HUES6 (cell line): ENCODE measurements around the gene KRTAP12-1.
"Not testable (repeated sequence)": the region's sequence is repeated elsewhere in the genome, so short reads cannot be mapped to it uniquely, and the experiment has no call there.

Source experiments
- H3K27ac ChIP-seq: 2 replicates; pipeline ENCODE4 v1.7.0; 2013; ENCODE audit warnings: low read depth, mild to moderate bottlenecking, low read length, inconsistent platforms
- H3K27me3 ChIP-seq: 2 replicates; pipeline ENCODE4 v1.6.1; 2013; ENCODE audit warnings: low read length; ENCODE audit not compliant: control insufficient read depth, insufficient read depth
- H3K36me3 ChIP-seq: 2 replicates; pipeline ENCODE4 v1.6.1; 2013; ENCODE audit warnings: low read length; ENCODE audit not compliant: control insufficient read depth, insufficient read depth
- H3K4me1 ChIP-seq: 2 replicates; pipeline ENCODE4 v1.6.1; 2013; ENCODE audit warnings: low read length; ENCODE audit not compliant: control insufficient read depth, insufficient read depth
- H3K4me3 ChIP-seq: 2 replicates; pipeline ENCODE4 v1.5.1; 2013; ENCODE audit warnings: low read depth, low read length
- H3K9ac ChIP-seq: one replicate; pipeline ENCODE4 v1.6.1; 2013; ENCODE audit warnings: mild to moderate bottlenecking, low read length
- H3K9me3 ChIP-seq: 2 replicates; pipeline ENCODE4 v1.6.1; 2013; ENCODE audit warnings: low read depth, low read length; ENCODE audit not compliant: control insufficient read depth, insufficient read depth

The KRTAP12-1 gene

GRCh38 chr21:44666401-44667320 lies 15.3 kb downstream of the KRTAP12-1 start, which contains the start of gene KRTAP12-2:
KRTAP12-2 (minus strand) TSS chr21:44666927; CDS start chr21:44666886, 41 bp downstream.
- Histone ChIP-seq H3K9me3 (peaks cover 36% of the 10 kb centered on the region), H3K9ac (no peak within 1 kb of the TSS), H3K27me3 (no peaks in the 10 kb centered on the region), H3K4me3 (no peak within 1 kb of the TSS), H3K27ac (no peak within 1 kb of the TSS), H3K4me1 (peaks cover 3% of the 10 kb centered on the region; the same call in 1 of the 2 replicates), H3K36me3 (no peaks in the 10 kb centered on the region)

GRCh38 chr21:44664691-44665090 lies 17.3 kb downstream of the KRTAP12-1 start:
- Histone ChIP-seq H3K9ac (no peak overlapping the region), H3K4me1 (peaks cover 7% of the 10 kb centered on the region; the same call in 1 of the 2 replicates), H3K4me3 (no peak overlapping the region), H3K27me3 (no peaks in the 10 kb centered on the region), H3K36me3 (no peaks in the 10 kb centered on the region), H3K9me3 (peaks cover 21% of the 10 kb centered on the region), H3K27ac (no peak overlapping the region)

GRCh38 chr21:44661567-44661966 lies 20.4 kb downstream of the KRTAP12-1 start:
- not testable (repeated sequence) for H3K9ac ChIP-seq, H3K27ac ChIP-seq, H3K4me3 ChIP-seq, H3K27me3 ChIP-seq, H3K36me3 ChIP-seq
- Histone ChIP-seq H3K9me3 (peaks cover 14% of the 10 kb centered on the region; the same call in 1 of the 2 replicates), H3K4me1 (peaks cover 16% of the 10 kb centered on the region)

- no peak overlapping the region for H3K4me3 ChIP-seq
- peak overlapping the region; percentile 17 for H3K9ac ChIP-seq
- no peaks in the 10 kb centered on the region for H3K36me3 ChIP-seq
- H3K4me1 ChIP-seq, result peaks cover 16% of the 10 kb centered on the region
- no peaks in the 10 kb centered on the region for H3K27me3 ChIP-seq
- no peak overlapping the region for H3K27ac ChIP-seq
- H3K9me3 ChIP-seq, result peaks cover 14% of the 10 kb centered on the region; the same call in 1 of the 2 replicates
Measured at GRCh38 chr21:44658913-44659595, 22.9 kb downstream of the KRTAP12-1 start.

- no peak overlapping the region for H3K4me3 ChIP-seq
- peaks cover 16% of the 10 kb centered on the region for H3K4me1 ChIP-seq
- no peaks in the 10 kb centered on the region for H3K36me3 ChIP-seq
- no peak overlapping the region for H3K9ac ChIP-seq
- no peaks in the 10 kb centered on the region for H3K27me3 ChIP-seq
- no peak overlapping the region for H3K27ac ChIP-seq
- H3K9me3 ChIP-seq, result peaks cover 10% of the 10 kb centered on the region; the same call in 1 of the 2 replicates
Measured at GRCh38 chr21:44658541-44658910, 23.4 kb downstream of the KRTAP12-1 start.

- Histone ChIP-seq H3K27me3 (no peaks in the 10 kb centered on the region), H3K9ac (no peak within 1 kb of the TSS), H3K27ac (no peak within 1 kb of the TSS), H3K36me3 (no peaks in the 10 kb centered on the region), H3K9me3 (peaks cover 10% of the 10 kb centered on the region; the same call in 1 of the 2 replicates), H3K4me1 (peaks cover 16% of the 10 kb centered on the region), H3K4me3 (no peak within 1 kb of the TSS)
Measured at GRCh38 chr21:44657635-44658540, 24.1 kb downstream of the KRTAP12-1 start, which contains the start of gene KRTAP12-3. KRTAP12-3 (plus strand) TSS chr21:44657932; CDS start chr21:44657980, 48 bp downstream.

- Histone ChIP-seq H3K4me1 (peaks cover 15% of the 10 kb centered on the region), H3K27ac (no peak overlapping the region), H3K27me3 (no peaks in the 10 kb centered on the region), H3K9me3 (0 out of 2 replicates have a peak, but pooled peaks cover 4% of the 10 kb centered on the region), H3K9ac (no peak overlapping the region), H3K4me3 (no peak overlapping the region), H3K36me3 (no peaks in the 10 kb centered on the region)
Measured at GRCh38 chr21:44656868-44657267, 25.1 kb downstream of the KRTAP12-1 start.

GRCh38 chr21:44654576-44655175 lies 27.3 kb downstream of the KRTAP12-1 start, which contains the start of gene KRTAP12-4:
KRTAP12-4 (minus strand) TSS chr21:44654659; CDS start chr21:44654614, 45 bp downstream.
- Histone ChIP-seq H3K4me1 (peaks cover 9% of the 10 kb centered on the region), H3K9ac (no peak within 1 kb of the TSS), H3K36me3 (no peaks in the 10 kb centered on the region), H3K27me3 (no peaks in the 10 kb centered on the region), H3K4me3 (no peak within 1 kb of the TSS), H3K9me3 (no peaks in the 10 kb centered on the region), H3K27ac (no peak within 1 kb of the TSS)

GRCh38 chr21:44653656-44654575 lies 28.0 kb downstream of the KRTAP12-1 start:
- Histone ChIP-seq H3K9ac (no peak overlapping the region), H3K36me3 (no peaks in the 10 kb centered on the region), H3K4me1 (peaks cover 5% of the 10 kb centered on the region), H3K4me3 (no peak overlapping the region), H3K27ac (no peak overlapping the region), H3K9me3 (no peaks in the 10 kb centered on the region), H3K27me3 (no peaks in the 10 kb centered on the region)
